GM18907 (cell line): ENCODE results near the gene DLAT.
"Not testable (repeated sequence)": the region's sequence is repeated elsewhere in the genome, so short reads cannot be mapped to it uniquely, and the experiment has no call there.

ENCODE experiments used
- ATAC-seq: cut with Tn5 transposase; IDR thresholded peaks from one replicate; pipeline ENCODE4 v1.9.1; 2021; ENCODE audit warnings: mild to moderate bottlenecking, moderate library complexity; ENCODE audit not compliant: unreplicated experiment

Gene DLAT

DNA sequence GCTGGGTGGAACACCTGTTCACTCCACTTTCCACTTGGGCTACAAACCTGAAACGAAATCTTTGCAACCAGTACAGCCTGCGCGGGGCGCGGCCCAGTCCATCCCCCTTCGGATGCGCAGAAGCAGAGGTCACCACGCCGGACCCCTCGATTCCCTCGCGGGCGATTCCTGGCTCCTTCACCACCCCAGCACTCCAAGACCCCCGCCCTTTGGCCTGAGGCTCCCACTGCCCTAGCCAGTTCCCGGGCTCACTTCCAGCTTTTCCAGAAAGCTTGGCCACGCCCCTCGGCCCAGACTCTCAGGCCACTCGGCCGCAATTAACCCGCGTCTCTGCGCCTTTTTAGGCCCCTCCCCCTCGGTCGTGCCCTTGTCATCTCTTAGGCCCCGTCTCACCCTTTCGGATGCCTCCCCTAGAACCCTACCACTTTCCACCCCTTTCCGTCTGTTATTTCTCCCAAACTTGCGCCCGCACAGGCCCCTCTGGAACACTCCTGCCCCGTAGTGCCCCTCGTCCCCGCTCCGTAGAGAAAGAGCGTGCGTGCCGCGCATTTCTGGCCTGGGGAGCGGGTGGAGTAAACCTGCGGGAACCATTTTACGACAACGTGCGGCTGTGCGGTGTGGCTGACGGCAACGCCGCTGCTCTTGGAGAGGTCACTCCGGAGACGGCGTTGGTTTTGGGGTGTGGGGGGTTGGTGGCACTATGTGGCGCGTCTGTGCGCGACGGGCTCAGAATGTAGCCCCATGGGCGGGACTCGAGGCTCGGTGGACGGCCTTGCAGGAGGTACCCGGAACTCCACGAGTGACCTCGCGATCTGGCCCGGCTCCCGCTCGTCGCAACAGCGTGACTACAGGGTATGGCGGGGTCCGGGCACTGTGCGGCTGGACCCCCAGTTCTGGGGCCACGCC is at the start of gene DLAT:
DLAT (plus strand) TSS at position 636 of the 906 bp plus-strand sequence; CDS start at position 701, 65 bp downstream.
- ATAC-seq = peak; percentile 81

- ATAC-seq = no peak
Measured at GRCh38 chr11:111976119-111976766, 49.0 kb upstream of the DLAT start.

GRCh38 chr11:111976767-111977145 is 48.5 kb upstream of the DLAT start:
- no peak for ATAC-seq

- ATAC-seq = peak; percentile 45
Measured at GRCh38 chr11:111977146-111978027, 47.8 kb upstream of the DLAT start.

DNA sequence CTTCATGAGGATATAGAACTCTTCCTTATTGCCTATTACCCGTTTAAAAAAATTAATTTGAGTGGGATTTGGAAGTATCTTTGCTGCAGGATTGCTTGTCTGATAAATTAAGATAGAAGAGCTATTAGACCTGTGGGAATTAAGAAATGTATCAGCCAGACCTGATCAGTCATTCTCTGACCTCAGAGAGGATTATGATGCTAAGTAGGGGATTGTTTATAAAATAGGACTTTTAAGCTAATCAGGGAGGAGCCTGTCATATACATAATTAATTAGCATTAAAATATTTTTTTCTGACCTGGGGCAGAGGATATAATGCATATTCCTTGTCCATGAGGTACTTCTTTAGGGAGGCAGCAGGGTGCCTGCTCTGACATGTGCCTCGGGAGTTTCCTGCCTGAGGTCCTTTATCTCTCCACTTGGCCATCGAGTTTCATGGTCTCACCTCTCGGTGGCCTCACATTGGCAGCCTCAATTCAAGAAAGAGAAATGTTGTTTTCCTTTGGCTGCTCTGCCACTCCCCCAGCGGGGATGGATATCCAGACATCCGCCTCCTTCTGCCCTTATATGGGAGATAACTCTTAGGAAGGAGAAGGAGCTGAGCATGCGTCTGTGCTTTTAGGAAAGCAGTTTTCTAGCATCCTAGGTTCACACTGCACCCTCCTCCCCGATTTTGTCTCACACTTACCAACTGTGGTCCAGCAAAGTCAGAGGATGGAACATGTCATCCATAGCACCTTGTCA is 47.0 kb upstream of the DLAT start:
- no peak for ATAC-seq

DNA sequence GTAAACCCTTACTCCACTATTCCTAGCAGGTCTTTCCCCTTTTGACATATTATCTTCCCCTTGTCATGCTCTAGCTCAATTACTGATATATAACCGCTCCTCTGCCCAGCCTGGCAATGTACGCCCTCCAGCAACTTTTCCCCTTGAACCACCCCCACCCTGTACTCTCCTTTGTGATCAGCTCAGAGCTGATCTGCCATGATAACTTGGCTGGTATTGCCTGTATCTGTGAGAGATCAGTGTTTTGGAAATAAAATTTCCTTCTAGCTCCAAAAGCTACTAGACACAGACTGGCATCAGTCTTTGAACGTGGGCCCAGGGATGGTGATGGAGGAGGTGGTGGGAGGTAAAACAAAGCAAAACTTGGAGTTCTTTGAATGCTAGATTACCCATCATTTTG is 45.1 kb upstream of the DLAT start:
- no peak for ATAC-seq

- no peak for ATAC-seq
Measured at GRCh38 chr11:111981270-111981669, 43.9 kb upstream of the DLAT start.

DNA sequence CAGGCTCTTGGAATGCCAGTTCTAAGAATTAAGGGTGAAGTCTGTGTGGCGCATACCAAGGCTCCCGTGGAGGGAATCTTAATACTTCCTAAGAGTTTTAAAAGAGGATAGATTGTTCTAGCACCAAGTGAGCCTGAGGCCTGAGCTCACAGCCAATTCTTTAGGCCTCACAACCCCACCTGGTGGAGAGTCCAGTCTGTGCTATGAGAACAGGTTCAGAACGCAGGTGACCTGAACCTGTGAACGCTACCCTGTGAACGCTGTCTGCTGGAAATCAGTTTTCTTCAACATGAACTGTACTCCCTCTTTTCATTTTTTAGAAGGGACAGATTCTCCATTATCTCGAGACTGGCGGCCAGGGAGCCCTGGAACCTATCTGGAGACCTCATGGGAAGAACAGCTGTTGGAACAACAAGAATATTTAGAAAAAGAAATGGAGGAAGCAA is 43.2 kb upstream of the DLAT start:
- no peak for ATAC-seq

GRCh38 chr11:111982541-111983186 is 42.5 kb upstream of the DLAT start:
- no peak for ATAC-seq

DNA sequence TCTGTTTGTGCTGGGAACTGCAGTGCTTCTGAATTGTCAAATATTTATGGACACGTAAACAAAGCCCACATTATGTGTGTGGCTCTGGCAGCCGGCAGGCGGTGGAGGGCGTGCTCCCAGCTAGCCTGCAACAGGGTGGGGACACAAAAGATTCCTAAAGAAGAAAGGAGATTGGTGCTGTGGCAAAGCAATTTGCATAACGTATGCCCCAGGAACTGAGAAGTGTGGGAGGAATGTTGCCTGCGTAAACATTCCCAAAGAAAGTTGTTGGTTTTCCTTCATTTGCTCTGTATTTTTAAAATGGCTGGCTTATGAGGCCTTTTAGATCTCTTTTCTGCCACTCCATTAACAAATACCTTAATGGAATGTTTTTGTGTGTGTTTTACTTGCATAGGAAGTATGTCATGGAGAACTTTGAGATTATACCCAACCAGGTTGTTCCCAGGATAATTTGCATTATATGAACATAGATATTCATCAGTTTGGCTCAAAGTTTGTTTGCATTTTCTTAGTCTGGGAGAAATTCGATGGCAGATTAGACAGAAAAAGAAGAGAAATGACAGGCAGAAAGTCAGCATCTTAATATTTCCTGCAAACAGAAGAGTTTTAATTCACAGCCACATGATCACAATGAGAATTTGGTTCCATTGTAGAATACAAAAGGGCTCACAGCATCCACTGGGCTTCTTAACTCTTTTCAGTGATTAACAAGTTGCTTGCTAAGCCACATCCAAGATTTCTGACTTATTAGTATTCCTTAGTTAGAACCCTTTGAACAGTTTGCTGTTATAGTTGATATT is 41.8 kb upstream of the DLAT start:
- ATAC-seq = no peak

- no peak for ATAC-seq
Measured at GRCh38 chr11:111986589-111986988, 38.6 kb upstream of the DLAT start.

- no peak for ATAC-seq
Measured at GRCh38 chr11:111990381-111990780, 34.8 kb upstream of the DLAT start.

DNA sequence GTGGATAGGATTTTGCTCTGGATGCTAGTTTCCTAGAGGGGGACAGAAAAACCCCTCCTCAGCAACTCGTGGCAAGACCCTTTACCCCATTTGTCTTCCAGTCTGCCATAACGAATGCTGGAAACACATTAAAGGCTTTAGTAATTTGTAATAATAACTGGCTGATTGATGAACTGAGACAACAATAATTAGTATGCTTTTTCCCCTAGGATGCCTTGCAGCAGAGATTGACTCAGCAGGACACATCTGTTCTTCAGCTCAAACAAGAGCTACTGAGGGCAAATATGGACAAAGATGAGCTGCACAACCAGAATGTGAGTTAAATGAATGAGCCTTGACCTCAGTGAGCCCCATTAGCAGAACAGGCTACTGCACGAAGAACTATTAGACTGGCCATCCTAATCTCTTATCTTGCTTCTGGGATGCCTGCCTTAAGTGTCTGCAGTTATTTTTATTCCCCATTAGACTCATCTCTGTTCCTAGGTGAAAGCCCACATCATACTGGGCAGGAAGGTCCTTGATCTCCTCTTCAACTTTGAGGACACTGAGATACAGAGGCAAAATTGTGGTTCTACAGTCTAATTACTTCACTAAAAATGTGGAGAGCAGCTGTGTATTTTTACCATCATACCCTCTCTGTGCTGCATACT is 32.9 kb upstream of the DLAT start:
- ATAC-seq = no peak

GRCh38 chr11:111996129-111996528 is 29.1 kb upstream of the DLAT start:
- ATAC-seq = no peak

GRCh38 chr11:111996669-111997068 is 28.5 kb upstream of the DLAT start:
- ATAC-seq = not testable (repeated sequence)

GRCh38 chr11:111999111-111999510 is 26.1 kb upstream of the DLAT start:
- no peak for ATAC-seq

DNA sequence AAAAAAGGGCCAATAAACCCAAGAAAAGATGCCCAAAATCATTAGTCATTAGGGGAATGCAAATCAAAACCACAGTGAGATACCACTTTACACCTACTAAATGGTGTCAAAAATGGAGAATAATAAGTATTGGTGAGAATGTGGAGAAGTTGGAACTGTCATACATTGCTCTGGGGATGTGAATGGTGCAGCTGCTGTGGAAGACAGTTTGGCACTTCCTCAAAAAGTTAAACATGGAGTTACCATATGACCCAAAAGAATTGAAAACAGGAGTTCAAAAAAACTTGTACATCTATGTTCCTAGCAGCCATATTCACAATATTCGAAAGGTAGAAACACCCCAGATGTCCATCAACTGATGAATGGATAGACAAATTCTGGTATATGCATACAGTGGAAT is 24.5 kb upstream of the DLAT start:
- ATAC-seq = no peak

- no peak for ATAC-seq
Measured at GRCh38 chr11:112002491-112003216, 22.6 kb upstream of the DLAT start.
